ENCODE results near the gene DDX20. TPM values are rescaled to one million over a fixed set of nuclear protein-coding genes. Genes with fewer than 3 reads are reported as not detected.

DDX20 gene
- polyA plus RNA-seq, 3 donors, result 24.9 to 29.2 (median 28.8) TPM

DNA sequence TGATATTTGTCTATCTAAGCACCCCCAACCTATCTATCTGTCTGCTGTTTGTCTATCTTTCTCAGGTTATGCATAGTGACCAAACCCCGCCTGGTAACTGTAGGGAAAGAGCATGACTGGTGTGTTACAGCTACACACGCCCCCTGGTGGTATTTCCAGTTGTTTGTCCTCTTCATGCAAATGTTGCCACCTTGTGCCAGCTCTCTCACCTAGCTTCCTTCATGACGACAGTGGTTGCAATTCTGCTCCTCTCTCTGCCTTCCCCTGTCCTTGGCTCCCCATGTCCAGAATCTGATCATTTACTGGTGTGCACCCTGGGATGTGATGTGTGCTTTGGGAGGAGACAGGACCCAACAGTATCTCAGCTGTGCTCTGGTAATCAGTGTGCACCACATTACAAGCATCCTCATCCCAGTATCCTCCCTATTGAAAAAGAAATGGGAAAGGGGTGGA lies 8.4 kb upstream of the DDX20 start:
- DNase-seq (ENCODE audit: low read depth in 3 of 3, low spot score in 2 of 3), result no peak

DNA sequence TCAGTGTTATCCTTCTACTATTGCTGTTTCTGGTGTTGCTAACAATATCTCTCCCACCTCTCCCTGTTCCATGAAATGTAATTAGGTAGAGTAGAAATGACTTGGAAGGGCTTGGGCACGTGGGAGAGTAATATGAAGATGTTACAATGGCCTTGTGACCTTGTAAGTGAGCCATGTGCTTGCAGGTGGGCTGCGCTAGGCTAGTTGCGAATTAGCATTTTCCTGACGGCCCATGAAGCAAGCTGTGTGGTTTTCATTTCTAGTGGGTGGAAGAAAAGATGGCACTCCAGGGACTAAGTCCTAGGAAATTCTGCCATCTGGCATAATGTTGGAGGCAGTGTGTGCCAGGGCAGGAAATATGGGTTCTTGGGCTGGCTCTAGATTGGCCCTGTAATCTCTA lies 7.8 kb upstream of the DDX20 start:
- DNase-seq (ENCODE audit: low read depth in 3 of 3, low spot score in 2 of 3), result no peak

DNA sequence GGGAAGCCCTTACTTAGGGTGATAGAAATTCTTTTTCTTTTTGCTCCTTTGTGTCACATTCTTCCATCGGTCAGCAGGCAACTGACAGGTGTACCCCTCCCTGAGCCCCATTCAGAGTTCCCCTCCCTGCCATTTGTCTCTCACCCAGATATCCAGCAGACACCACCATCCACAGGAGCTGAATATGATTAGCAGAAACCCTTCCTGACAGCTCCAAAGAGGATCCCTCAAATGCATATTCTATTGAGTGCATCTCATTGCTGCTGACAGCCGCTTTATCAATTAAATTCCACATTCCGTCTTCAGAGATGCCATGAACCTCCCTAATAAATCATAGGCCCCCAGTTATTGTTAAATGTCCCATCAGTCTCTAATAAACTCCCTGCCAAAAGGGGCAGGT lies 6.1 kb upstream of the DDX20 start:
- DNase-seq (ENCODE audit: low read depth in 3 of 3, low spot score in 2 of 3), result no peak

DNA sequence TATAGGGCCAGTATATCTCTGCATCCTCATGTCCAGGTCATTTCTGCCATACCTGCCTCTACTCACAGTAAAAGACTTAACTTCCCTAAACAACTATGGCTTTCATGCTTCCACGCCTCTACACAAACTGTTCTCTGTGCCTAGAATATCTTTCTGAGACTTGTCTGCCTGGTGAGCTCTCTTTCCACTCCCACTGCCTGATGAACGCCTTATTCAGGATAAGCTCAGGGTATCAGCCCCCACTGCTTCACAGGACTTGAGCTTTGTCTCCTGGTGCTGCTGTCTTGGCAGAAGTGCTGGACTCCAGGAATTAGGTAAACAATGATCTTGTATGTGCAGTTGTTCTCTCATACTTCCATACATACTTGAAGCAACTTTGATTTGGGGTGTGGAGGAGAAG lies 4.8 kb upstream of the DDX20 start:
- DNase-seq (ENCODE audit: low read depth in 3 of 3, low spot score in 2 of 3), result no peak

DNA sequence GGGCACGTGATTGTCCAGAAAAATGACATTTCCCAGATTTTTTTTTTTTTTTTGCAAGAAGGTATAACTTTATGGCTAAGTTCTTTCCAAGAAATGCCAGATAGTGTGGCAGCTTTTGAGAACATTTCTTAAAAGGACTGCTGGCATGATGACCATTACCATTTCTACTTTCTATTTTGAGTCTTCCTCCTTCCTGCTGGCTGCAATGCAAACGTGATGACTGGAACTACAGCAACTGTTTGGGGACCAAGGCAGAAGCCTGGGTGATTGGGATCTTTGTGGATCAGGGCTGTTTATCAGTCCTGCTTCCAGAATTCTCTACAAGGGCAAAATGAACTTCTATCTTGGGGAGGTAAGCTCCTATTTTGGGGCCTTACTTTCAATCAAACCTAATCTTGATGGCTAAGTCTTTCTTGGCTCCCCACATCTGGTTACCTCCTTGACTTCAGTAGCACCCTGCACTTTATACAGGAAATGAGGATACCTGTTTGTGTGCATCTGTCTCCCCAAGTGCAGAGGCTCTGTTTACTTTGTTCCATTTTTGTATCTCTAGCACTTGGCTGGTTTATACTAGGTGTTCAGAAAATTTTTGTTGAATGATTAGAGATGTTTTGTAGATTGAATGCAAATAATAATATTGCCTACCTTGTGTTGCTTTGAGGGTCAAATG lies 3.7 kb upstream of the DDX20 start:
- no peak for DNase-seq (ENCODE audit: low read depth in 3 of 3, low spot score in 2 of 3)

DNA sequence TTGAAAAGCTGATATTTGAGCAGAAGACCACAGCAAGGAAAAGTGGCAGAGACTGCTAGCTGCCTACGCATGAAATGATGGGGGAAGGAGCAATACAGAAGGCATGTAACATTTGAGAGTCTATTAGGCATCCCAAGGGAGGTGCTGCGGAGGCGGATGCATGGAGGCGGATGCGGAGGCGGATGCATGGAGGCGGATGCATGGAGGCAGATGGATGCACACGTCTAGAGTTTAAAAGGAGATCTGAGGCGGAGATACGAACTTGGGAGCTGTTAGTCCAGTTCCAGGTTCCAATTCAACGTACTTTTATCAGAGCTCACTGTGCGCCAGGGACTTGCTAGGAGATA lies 744 bp upstream of the DDX20 start:
- DNase-seq (ENCODE audit: low read depth in 3 of 3, low spot score in 2 of 3), result peak in 2 of 3 donors; percentile 48 to 49

DNA sequence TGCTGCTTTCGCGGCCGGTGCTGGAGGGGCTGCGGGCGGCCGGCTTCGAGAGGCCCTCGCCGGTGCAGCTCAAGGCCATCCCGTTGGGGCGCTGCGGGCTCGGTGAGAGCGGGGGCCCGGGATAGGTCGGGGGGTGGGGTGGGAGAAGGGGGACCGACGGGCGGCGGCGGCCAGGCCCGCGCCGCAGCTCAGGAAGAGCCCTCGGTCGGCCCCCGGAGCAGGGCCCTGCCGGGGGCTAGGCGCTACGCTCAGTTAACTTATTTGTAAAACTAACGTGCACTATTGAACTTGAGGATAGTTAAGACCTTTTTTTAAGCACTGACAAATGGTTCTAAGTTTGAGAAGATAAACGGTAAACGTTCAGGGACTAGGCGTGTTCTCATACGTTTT lies 418 bp downstream of the DDX20 start:
- no peak for DNase-seq (ENCODE audit: low read depth in 3 of 3, low spot score in 2 of 3)

DNA sequence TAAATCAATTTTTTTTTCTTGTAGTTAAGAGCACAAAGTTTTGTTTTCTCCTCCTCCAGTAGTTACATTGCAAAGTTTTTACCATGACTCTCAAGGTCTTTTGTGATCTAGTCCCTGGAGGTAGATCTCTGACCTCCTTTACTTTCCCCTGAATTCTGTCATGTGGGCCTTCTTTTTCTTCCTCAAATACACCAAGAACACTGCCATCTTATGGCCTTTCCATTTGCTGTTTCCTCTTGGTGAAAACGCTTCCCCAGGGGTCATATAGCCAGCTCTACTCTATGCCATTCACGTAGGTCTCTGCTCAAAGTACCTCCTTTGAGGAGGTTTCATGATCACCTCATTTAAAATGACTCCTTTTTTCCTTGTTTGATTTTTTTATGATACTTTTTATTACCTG lies 2.7 kb downstream of the DDX20 start:
- DNase-seq (ENCODE audit: low read depth in 3 of 3, low spot score in 2 of 3), result no peak

DNA sequence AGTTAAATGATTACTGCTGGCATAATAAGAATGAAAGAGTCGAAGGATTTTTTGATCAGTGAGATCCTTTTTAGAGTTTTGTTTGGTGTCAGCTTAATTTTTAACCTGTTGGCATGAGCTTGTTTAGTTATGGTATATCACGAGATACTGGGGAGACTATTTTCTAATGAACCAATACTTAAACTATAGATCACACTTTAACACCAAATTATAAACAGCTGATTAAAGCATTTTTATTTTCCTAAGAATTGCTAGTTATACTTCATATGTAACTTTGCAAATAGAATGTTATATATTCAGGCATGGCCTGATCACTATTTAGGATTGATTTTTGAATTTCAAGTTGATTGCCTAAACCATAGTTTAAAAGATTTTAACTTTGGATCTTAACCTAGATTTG lies 6.0 kb downstream of the DDX20 start:
- no peak for DNase-seq (ENCODE audit: low read depth in 3 of 3, low spot score in 2 of 3)

DNA sequence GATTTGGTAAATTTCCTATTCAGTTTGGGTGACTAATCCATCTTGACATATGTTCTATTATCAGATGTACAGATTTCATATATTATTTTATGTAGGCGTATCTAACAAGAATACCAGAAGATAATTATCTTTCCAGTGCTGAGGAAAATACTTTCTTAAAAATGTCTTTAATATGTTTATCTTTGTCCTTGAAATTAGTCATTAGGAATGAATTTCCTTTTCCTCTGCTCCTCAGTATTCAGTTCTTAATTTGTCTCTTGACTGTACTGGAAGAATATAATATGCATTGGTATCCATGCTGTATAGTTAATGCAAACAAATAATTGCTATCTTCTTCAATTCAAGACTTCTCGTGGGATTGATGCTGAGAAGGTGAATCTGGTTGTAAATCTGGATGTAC lies 6.6 kb downstream of the DDX20 start:
- DNase-seq (ENCODE audit: low read depth in 3 of 3, low spot score in 2 of 3), result no peak

DNA sequence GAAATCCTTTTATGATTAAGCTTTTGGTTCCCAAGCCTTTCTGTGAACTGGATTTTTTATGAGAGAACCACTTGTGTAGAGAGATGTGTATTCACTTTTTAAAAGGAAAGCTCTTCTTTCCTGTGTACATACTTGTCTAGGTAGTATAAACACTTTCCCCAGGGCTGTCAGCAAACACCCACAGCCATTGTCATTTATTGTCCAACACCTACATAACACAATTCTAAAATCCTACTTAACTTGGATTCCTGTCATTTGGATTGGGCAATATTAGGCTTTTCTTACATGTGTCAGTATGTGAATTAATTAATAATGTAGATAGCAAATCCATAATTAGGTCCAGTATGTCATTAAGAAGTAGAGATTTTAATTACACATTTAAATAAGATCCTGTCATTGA lies 12.3 kb downstream of the DDX20 start:
- DNase-seq (ENCODE audit: low read depth in 3 of 3, low spot score in 2 of 3), result no peak

DNA sequence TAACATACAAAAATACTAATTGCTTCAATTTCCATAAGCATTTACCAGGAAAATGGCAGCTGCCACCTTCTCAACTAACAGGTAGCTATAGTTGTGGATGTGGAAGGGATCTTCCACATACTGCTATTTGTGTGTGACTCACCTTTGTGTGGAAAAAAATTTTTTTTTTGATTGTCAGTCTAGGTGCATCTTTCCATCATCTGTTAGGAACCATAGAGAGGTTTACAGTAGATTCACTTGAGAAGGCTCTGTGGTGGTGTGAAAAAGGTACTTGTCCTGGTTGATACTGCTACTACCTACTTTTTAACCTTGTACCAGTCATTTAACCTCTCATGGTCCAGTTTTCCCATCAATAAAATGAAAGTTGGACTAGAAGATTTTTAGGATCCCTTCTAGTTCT lies 12.9 kb downstream of the DDX20 start:
- no peak for DNase-seq (ENCODE audit: low read depth in 3 of 3, low spot score in 2 of 3)

DNA sequence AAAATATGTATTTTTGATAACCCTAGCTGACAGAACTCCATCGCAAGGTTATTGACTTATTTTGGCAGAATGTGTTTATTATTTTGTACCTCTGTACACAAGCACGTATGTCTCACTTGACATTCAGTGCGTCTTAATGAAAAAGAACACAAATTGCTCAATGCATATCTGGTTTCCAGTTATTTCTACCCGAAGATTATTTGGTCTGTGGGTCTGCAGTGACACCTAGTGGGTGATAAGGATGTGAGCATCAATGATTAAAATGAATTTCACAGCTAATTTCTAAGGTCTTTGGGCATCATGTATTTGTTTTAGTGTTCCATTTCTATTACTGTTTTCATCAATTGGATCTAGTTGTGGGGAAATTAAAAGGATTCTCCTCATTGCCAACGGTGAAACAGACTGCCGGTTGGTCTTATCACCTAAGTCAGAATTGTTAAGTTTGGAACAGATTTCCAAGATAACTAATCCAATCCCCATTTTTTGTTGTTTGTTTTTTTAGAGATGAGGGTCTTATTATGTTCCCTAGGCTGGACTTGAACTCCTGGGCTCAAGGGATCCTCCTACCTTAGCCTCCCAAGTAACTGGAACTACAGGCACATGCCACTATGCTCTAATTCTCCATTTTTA lies 13.9 kb downstream of the DDX20 start:
- peak; percentile 27 to 47 (median 38) for DNase-seq (ENCODE audit: low read depth in 3 of 3, low spot score in 2 of 3)

DNA sequence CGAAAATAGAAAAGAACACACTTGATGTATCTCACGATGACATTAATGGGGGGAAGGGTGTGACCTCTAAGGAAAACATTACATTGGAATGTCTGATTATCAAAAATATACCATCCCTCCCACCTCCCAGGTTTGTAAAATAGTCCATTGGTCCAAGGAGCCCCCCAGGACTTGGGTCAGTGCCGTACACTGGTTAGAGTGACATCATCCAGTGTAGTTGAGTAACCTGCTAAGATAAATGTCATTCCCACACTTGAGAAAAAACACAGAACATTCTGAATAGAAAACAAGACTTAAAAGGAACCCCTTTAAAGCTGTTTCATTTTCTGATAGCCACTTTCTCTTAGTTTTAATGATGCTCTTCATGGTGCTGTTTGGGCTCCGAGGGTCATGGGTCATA lies 15.2 kb downstream of the DDX20 start:
- no peak for DNase-seq (ENCODE audit: low read depth in 3 of 3, low spot score in 2 of 3)

DNA sequence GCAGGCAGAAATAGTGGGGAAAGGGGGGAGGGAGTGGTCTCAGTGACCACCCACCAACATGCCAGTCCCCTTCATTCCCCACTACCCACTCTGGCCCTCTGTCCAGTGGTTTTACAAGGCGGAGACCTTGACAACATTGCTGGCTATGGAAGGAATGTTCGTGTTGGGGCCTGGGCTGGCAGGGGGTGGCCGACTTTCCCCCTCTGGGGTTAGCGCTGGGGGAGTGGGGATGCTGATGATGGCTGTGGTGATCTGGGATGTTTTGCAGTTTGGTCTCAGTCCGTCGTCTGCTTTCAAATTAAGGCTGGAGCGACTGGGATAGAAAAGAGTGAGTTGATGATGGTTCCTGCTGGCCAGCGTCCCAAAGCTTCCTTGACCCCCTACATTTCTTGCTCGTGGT lies 20.3 kb downstream of the DDX20 start:
- DNase-seq (ENCODE audit: low read depth in 3 of 3, low spot score in 2 of 3), result no peak

DNA sequence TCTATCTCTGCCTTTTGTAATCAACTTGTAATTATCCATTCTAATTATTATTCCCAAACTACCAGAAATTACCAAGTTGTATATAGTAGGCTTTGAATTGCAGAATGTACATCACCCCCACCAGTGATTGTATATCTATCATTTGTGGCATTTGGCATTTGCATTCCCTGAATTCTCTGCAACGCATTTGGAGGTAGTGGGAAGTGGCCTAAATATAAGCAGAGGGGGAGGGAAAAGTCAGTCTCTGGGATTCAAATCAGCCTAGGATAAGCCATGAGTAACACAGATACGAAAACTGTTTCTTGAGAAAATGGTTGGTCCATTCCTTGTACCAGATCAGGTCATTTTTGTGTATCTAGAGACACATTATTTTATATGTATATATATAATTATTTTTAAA lies 20.7 kb downstream of the DDX20 start:
- DNase-seq (ENCODE audit: low read depth in 3 of 3, low spot score in 2 of 3), result no peak

DNA sequence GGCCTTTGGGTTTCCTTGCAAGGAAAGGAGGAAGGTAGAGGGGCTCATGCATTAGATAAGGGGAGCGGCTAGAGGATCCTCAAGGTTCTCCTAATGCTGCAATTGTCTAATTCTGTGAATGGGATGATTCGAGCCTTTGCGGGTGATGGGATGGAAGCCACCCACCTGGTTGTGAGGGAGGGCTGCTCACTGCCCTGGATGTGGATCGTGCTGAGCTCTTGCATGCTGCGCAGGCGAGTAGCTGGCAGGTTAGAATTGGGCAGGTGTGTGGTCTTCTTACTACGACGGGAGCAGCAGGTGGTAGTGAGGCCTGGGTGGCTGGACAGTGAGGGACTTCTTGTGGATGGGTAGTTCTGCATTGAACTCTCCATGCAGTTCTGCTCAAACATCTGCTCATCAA lies 21.2 kb downstream of the DDX20 start:
- DNase-seq (ENCODE audit: low read depth in 3 of 3, low spot score in 2 of 3), result no peak

DNA sequence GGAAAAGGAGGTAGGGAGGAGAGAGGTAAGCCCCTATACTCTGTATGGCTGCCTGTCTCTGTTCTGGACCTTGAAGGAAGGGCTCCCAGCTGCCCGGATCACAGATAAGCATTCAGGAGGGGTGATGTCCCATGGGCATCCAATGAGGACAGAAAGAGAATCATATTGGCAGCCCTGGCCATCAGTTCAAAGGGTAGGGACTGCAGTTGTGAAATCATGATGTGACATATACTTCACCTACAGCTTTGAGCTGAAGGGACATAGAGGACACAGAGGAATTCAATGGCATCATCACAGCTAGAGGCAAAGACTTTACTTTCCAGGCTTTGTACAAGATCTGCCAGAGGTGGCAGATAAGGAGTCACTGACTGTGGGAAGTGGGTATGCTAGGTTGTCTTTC lies 21.6 kb downstream of the DDX20 start:
- DNase-seq (ENCODE audit: low read depth in 3 of 3, low spot score in 2 of 3), result no peak

DNA sequence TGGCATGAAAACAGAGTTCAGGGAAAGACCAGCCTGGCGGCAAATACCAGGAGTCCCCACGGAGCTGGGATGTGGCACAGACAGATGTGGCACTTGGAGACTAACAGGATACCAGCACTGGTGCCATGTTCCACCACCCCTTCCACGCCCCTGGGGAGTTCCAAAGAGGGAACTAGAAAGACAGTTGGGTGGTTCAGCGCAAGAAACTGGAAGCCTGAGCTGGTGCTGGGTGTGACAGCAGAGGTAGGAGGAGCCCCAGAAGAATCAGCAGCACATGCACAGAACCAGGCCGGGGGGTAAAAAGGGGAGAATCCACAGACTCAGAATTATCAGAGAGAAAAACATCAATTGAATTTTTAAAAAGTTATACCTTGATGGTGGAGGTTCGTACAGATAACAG lies 22.4 kb downstream of the DDX20 start:
- no peak for DNase-seq (ENCODE audit: low read depth in 3 of 3, low spot score in 2 of 3)

DNA sequence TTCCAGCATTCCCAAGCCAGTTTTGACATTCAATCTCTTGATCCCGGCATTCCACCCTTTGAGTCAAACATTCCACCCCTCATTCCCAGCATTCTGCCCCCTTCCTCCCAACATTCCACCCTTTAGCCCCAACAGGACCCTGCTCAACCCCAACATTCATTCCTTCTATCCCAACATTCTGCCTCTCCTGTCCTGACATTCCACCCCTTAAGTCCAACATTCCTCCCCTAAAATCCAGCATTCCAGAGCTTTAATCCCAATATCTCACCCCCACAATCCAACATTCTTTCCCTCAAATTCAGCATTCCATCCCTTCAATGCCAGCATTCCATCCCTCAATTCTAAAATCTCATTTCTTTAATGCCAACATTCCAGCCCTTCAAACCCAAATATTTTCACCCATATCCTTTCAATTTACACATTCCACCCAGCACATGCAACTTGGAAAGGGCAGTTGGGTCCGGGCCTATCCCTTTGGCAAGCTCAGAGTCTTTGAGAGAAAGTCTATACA lies 22.9 kb downstream of the DDX20 start:
- DNase-seq (ENCODE audit: low read depth in 3 of 3, low spot score in 2 of 3), result no peak

DNA sequence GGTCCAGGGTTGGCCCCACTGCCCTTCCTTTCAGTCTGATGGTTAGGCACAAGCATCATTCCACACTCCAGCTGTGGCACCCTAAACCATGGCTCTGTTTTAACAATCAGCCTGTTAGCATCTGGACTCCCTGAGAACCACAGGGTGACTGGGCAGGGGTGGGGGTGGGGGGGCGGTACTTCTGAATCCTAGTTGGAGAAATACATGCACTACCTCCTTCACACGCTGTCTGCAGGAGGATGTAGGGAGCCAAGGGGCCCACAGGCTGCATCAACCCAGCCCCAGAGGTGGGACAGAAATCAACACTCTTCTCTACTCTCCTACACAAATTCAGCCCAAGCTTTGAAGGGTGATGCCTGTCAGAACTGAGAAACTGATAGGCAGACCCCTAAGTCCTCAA lies 23.8 kb downstream of the DDX20 start:
- DNase-seq (ENCODE audit: low read depth in 3 of 3, low spot score in 2 of 3), result no peak

DNA sequence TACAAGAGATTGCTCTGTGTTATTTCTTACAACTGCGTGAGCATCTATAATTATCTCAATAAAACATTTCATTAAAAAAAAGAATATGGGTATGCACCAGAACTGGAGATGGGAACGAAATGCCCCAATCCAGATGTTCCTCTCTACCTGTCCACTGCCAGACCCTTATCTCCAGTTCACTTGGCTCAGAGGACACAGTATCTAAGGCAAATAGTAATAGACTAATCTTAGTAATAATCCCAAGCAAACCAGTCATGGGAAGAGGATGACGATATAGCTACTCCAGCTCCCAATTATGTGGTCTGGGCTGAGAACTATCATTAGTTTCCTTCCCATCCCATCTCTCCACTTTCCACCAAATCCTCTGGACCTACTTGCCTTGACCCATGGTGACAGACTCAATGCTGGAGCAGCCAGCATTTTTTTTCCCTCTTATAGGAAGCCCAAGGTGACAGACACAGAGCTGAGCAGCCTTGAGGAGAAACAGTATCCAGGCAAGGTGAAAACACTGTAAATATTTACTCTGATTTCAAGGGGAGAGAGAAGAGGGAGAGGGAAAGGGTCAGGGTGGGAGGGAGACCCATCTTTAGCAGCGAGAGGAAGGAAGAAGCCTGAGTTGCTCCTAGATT lies 28.7 kb downstream of the DDX20 start:
- DNase-seq (ENCODE audit: low read depth in 3 of 3, low spot score in 2 of 3), result no peak
